ENCODE results near the gene SETD2.

Gene SETD2

GRCh38 chr3:46984591-46985459 is 179.1 kb downstream of the SETD2 start:
- no peak for DNase-seq (ENCODE audit: low spot score)

GRCh38 chr3:46982546-46982945 is 181.4 kb downstream of the SETD2 start:
- DNase-seq (ENCODE audit: low spot score), result no peak

- DNase-seq (ENCODE audit: low spot score), result no peak
Observed at GRCh38 chr3:46981932-46982471, 181.9 kb downstream of the SETD2 start.

- no peak for DNase-seq (ENCODE audit: low spot score)
Observed at GRCh38 chr3:46979958-46980497, 183.9 kb downstream of the SETD2 start.

GRCh38 chr3:46978985-46979944 is 184.6 kb downstream of the SETD2 start, which contains the start of gene NBEAL2:
Gene NBEAL2 (plus strand): TSS chr3:46979666. CDS start chr3:46979862, 196 bp downstream.
- DNase-seq (ENCODE audit: low spot score), result peak; percentile 94

- no peak for DNase-seq (ENCODE audit: low spot score)
Observed at GRCh38 chr3:46978381-46978780, 185.5 kb downstream of the SETD2 start.

GRCh38 chr3:46977811-46978195 is 186.1 kb downstream of the SETD2 start:
- DNase-seq (ENCODE audit: low spot score), result no peak

- peak; percentile 99 for DNase-seq (ENCODE audit: low spot score)
Observed at GRCh38 chr3:46976326-46977190, 187.4 kb downstream of the SETD2 start, which contains the start of gene CCDC12. Gene CCDC12 (minus strand): TSS chr3:46976745. CDS start chr3:46976732, 13 bp downstream.

GRCh38 chr3:46974421-46975171 is 189.3 kb downstream of the SETD2 start:
- DNase-seq (ENCODE audit: low spot score), result no peak

GRCh38 chr3:46972396-46972795 is 191.5 kb downstream of the SETD2 start:
- DNase-seq (ENCODE audit: low spot score), result no peak

GRCh38 chr3:46971742-46972141 is 192.2 kb downstream of the SETD2 start:
- no peak for DNase-seq (ENCODE audit: low spot score)

- DNase-seq (ENCODE audit: low spot score), result no peak
Observed at GRCh38 chr3:46971151-46971550, 192.8 kb downstream of the SETD2 start.

- DNase-seq (ENCODE audit: low spot score), result no peak
Observed at GRCh38 chr3:46970391-46971091, 193.4 kb downstream of the SETD2 start.

- no peak for DNase-seq (ENCODE audit: low spot score)
Observed at GRCh38 chr3:46968783-46969428, 195.0 kb downstream of the SETD2 start.

GRCh38 chr3:46966811-46967210 is 197.1 kb downstream of the SETD2 start:
- no peak for DNase-seq (ENCODE audit: low spot score)

Measured in Ammon's horn (tissue), 1 donor.